ENCODE data around the gene CDKAL1.

GRCh38 chr6:20997143-20997769 lies 463.0 kb downstream of the CDKAL1 start:
- TF ChIP-seq CTCF (IDR thresholded peaks at IDR 0.05; ENCODE audit: poor library complexity), result no peak
- no peak for TF ChIP-seq EZH2 (IDR thresholded peaks at IDR 0.05; ENCODE audit: borderline replicate concordance)

All from hepatocyte (in vitro differentiated cells).